Activated CD8-positive, alpha-beta memory T cell treated with anti-CD3 and anti-CD28 coated beads for 4 hours (primary cell): ENCODE data around the gene SEC16A.
"Not testable (repeated sequence)": the region's sequence is repeated elsewhere in the genome, so short reads cannot be mapped to it uniquely, and the experiment has no call there.

ENCODE experiments used
- DNase-seq, 2 donors: peaks; one replicate each; pipeline ENCODE4 v3.0.0-alpha.2; 2020; ENCODE audit warnings: low read depth in 2 of 2

Gene SEC16A

GRCh38 chr9:136439481-136440408, 43.1 kb downstream of the SEC16A start, which contains the start of gene INPP5E:
Gene INPP5E, minus strand, starts transcription at chr9:136439845. Its CDS starts 426 bp downstream, at chr9:136439419.
- DNase-seq: peak; percentile 58 to 67

DNA sequence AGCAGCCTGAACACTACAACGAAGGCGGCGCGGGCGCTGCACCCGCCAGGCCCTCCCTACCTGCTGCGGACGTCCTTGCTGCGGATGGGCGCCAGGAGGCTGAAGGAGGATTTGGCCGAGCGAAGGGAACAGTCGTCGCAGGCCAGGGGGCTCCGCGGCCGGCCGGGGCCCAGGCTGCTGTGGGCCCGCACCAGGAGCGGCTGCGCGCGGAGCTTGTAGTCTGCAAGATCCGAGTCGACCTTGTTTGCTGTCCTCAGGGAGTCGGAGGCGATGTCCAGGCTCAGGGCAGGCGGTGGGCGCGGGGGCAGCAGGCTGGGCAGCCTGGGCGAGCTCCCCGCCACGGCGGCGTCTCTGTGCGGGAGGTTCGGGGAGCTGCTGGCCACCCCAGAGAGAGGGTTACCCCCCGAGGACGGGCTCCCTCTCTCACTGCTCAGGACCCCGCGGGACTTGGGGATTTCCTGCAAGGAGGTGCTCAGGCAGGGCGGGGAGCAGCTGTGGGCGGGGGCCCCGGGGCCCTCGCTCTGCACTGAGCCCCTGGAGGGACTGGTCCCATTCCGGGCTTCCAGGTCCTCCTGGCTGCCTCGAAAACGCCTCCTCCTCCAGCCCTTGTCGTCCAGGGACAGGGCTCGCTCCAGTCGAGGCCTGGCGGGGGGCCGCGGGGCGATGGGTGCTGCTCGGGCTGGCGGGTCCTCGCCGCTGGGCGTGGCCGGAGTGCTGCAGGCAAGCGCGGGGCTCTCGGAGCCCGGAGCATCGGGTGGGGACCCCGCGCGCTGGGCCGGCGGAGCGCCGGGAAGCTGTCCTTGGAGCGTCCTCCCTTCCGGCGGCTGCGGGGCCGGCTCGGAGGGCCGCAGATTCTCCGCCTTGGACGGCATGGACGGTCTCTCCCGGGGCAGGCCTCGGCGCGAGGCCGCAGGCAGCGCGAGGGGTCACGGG, 44.0 kb downstream of the SEC16A start:
- DNase-seq: peak; percentile 20 to 33

- no peak for DNase-seq
Observed at GRCh38 chr9:136437839-136438547, 44.8 kb downstream of the SEC16A start.

DNA sequence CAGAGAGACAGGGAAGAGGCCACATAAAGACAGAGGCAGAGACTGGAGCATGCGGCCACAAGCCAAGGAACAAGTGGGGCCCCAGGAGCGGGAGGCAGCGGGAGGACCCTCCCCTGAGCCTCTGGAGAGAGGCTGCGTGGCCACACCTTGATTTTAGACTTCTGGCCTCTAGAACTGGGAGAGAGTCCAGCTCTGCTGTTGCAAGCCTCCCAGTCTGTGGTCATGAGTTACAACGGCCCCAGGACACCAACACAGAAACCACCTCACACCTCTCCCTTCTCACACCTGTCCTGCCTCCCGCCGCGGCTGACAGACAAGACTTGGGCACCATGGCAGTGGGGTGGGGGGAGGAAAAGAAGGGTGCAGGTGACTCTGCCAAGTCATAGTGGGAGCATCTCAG, 45.4 kb downstream of the SEC16A start:
- no peak for DNase-seq

DNA sequence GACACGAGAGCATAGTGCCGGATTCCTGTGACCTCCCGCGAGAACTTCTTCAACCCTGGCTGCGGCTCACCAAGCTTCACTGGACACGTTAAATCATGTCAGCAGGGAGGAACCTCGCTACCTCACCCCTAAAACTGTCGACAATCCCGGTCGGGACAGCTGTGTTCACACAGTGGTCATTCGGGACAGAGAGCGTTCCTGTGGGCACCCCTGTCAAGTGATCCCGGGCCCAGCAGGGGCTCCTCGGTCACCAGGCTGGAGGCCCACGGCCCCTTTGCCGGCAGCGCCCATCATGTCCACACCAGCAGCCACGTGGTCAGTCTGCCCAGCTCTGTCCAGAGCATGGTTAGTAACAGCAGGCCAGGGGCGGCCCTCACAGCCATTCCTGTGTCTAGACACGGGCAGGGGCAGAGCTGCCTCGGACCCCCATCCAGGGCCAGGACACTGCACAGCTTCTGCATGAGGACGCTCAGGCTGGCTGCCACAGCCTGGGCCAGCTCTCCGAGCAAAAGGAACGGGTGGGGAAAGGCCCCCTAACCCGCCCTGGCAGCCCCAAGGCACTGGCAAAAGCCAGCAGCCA, 46.7 kb downstream of the SEC16A start:
- no peak for DNase-seq

DNA sequence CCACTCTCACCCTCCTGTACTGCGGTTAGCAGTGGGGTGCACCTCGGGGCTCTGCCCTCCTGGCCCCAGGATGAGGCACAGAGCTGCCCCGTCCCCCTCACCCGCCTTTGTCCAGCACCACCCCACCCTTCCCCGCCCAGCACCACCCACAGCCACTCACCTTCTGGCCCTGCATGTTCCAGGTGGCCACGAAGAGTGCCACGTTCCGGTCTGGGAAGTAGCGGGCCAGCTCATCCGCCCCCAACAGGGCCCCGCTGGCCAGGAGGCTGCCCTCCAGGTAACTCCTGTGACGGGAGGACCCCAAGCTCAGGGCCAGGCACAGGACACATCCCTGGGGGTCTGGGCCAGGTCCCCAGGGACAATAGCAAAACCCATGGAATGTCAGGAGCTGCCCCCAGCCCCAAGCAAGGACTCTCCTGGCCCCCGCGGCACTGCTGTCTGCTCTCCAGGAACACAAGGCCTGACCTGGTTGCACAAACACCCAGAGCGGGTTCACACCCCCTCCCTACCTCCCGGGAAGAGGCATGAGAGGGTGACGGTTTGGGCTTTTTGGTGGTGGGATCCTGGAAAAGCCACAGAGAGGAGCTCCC, 48.2 kb downstream of the SEC16A start:
- no peak for DNase-seq

DNA sequence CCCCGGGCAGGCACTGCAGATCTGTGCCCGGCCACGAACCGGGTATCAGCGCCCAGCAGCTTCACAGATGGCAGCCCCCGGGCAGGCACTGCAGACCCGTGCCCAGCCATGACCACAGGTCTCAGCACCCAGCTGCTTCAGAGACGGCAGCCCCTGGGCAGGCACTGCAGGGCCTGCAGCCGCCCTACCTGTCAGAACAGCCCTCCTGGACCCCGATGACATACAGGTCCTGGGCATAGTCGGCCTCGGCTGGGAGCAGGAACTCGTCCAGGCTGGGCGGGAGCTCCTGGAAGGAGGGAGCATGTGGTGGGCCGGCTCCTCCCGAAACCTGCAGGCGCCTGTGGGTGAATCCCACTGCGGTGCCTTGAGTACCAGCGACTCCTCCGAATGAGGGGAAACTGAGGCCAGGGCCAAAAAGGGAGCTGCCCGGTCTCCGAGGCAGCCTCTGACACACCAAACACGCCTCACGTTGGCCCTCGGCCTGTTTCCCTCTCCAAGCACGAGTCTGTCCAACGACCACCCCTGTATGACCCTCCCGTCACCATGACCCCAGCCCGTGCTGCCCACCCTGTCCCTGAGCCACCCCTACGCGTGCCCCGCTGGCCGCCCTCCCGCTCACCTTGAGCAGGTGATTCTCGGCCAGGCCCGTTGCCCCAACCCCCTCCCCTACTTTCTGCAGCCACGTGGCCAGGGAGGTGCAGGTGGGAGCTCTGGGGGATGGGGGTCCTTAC, 48.8 kb downstream of the SEC16A start:
- no peak for DNase-seq

- no peak for DNase-seq
Observed at GRCh38 chr9:136433043-136433715, 49.7 kb downstream of the SEC16A start.

- DNase-seq: no peak
Observed at GRCh38 chr9:136432591-136432990, 50.2 kb downstream of the SEC16A start.

DNA sequence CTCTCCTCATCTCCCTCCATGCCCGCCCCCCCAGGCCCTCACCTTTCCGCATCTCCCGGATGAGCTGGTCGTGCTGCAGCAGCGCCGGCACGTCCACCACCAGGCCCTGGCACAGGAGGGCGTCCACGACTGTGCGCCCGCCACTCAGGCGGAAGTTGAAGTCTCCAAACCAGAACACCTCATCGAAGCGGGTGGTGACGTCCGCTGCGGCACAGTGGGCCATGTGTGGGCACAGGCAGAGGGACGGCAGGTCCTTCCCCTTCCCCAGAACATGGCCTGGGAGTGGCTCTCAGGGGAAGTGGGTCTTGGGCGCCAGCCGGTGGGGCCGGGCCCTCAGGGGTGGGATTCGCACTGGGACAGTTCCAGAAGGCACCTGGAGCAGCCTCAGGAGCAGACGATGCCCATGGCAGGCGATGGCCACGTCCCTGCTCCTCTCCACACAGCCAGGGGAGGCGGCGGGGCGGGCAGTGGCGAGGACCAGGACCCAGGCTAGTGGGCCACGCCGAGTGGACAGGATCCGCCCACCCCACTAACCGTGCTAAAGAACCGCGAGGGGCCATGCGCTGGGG, 51.0 kb downstream of the SEC16A start:
- DNase-seq: no peak

DNA sequence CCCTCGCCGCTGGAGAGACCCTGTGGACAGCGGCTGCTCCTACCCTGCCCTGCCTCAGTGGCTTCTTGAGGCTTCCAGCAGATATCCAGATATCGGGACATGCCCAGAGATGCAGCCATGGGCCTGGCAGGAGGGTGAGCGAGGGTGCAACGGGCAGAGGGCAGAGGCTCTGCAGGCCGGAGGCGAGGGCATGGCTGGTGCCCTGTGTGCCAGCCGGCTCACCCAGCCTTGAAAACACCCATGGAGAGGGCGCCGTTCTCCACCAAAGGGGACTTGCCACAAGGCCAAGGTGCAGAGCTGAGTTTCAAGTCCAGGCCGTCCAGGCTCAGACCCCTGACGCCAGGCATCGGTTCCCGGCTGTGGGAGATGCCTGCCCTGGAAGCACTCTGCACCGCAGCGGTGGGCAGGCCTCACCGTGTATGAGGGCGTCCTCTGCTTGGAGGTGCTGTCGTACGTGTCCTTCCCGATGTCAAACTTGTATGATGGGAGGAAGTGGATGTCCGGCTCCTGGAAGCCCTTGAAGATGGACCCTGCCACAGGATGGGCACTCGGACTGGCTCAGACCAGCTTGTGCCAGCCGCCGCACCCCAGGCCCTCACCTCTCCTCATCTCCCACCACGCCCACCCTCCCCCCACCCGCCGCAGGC, 52.1 kb downstream of the SEC16A start:
- no peak for DNase-seq

DNA sequence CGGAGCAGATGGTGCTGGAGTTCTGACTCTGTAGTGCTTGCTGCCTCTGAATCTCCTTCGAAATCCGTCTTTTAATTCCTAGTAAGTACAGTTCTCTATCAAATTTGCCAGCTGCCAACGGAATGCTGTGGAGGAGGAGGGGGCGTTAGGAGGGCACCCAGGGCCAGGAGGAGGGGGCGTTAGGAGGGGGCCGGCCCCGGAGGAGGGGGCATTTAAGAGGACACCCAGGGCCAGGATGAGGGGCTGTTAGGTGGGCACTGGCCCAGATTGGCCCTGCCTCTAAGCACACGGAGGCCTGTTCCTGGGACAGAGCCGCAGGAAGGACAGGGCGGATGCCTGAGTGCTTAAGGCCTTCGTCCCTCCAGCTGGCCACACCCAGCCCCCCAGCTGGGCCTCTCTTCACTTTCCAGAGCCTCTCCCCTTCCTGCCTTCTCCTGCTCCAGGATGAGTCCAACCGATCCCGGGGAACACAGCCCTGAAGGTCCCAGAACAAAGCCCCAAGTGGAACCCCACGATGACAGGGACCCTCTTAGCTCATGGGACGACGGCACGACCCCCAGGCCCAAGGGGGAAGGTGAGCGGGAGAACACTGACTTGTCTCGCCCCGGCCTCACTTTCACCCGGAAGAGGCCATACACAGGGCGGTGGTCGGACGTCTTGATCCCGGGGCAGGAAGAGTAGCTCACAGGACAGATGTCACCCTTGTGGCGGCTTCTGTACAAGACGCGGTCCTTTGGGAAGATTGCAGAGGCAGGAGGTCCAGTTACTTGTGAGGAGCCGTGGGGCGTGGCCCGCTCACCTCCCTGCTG, 53.0 kb downstream of the SEC16A start:
- no peak for DNase-seq

GRCh38 chr9:136429075-136429628, 53.7 kb downstream of the SEC16A start:
- DNase-seq: no peak

- no peak for DNase-seq
Observed at GRCh38 chr9:136426787-136427186, 56.1 kb downstream of the SEC16A start.

DNA sequence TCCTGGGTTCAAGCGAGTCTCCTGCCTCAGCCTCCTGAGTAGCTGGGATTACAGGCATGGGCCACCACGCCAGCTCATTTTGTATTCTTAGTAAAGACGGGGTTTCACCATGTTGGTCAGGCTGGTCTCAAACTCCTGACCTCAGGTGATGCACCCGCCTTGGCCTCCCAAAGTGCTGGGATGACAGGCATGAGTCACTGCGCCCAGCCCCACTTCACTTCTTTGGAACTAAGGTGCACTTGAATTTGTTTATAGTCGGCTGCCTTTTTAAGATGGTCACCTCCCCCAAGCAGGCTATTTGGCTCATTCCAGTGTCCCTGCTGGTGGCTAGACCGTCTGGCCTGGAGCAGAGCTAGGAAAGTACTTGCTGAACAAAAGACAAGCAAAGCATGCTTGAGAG, 57.5 kb downstream of the SEC16A start:
- not testable (repeated sequence) for DNase-seq

- no peak for DNase-seq
Observed at GRCh38 chr9:136424750-136425362, 58.0 kb downstream of the SEC16A start.

DNA sequence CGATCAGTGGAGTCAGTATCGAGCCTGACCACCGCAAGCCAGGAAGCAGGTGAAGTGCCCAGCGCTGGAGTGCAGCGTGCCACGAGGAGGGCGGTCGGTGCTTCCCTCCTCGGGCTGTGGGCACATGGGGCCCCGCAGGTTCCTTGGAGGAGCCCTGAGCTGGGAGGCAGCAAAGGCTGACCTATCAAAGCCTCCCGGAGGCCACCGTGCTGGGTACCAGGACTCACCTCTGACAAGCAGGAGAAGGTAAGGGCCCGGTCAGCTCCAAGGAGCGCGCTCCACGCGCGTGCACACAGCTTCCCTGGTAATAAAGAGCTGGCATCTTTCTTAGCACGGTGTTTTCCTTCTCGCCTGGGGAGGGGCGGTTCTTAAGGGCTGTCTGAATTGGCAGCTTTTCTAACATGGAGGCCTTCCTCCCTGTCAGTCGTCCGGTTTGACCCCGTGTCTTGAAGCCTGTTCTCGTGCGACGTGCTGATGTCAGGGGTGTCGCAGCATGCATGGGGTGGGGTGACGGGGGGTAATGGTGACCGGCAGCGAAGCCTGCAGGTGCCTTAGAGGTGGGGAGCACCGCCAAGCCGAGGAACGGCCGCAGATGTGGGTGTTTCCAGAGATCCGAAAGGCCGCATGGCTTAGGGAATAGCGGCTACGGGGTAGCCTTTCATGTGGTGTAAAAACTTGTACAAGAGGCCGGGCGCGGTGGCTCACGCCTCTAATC, 59.3 kb downstream of the SEC16A start:
- no peak for DNase-seq
